GM19023 (cell line): Measurements from ENCODE around the gene FNBP1.

Experiments
- ATAC-seq: cut with Tn5 transposase; IDR thresholded peaks from one replicate; pipeline ENCODE4 v1.9.1; 2021; ENCODE audit warnings: mild to moderate bottlenecking, moderate library complexity; ENCODE audit not compliant: unreplicated experiment

The FNBP1 gene

GRCh38 chr9:129930743-129931142, 112.2 kb downstream of the FNBP1 start:
- no peak for ATAC-seq

DNA sequence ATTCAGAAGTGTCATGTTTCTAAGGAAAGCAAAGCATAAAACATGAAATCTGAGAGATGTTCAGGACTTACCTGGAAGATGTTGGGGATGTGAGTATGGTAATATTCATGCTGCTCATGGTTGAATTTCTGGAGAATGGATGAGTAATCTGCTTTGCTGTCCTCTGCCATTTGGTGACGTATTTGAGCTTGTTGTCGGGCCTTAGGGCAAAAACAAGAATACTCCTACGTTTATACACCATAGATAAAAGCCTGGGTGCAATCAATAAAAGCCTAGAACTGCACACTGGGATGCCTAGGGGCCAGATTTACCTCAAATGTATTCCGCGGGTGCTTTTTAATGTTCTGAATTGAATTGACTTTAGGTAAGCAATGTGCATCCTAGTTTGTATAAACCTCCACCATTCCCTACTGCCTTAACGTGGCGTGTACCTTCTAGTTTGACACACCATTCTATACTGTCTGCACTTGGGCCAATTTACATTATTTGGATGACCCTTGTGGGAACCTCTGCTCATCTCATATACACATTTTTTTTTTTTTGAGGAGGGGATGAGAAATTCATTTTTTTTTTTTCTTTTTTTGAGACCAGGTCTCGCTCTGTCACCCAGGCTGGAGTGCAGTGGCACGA, 113.4 kb downstream of the FNBP1 start:
- ATAC-seq = no peak

DNA sequence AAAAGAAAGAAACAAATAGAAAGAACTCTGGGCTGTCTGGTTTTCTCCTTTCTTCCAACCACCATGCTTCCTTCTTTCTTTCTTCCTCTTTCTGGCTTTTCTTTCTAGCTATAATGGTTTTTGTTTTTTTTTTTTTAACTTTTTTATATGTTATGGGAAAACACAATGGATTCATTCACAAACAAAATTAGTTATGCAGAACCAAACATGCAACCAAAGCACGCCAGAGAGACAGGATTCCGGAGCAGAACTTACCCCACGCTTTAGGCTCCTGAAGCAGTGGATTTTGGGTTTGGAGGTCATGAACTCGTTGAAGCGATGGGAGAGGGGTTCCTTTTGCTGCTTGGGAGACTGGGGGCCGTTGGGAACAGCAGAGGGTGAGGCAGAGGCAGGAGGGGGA, 119.4 kb downstream of the FNBP1 start:
- ATAC-seq = no peak

DNA sequence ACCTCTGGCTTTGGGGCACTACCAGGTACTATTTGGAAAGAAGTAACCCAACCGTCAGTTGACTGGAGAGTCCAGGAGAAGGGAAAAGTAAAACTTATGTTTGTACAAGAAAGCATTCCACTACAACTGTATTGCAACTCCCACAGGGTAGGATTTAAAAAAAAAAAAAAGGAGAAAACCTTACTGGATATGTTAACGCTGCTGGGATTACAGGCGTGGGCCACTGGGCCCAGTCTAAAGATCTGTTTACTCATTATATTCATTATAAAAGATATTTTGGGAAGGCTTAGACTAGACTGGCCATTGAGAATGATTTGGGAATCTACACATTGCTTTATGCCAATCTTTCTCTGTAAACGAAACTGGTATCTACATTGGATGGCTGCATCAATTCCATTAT, 121.1 kb downstream of the FNBP1 start:
- ATAC-seq = no peak

GRCh38 chr9:129919841-129920240, 123.1 kb downstream of the FNBP1 start:
- no peak for ATAC-seq

DNA sequence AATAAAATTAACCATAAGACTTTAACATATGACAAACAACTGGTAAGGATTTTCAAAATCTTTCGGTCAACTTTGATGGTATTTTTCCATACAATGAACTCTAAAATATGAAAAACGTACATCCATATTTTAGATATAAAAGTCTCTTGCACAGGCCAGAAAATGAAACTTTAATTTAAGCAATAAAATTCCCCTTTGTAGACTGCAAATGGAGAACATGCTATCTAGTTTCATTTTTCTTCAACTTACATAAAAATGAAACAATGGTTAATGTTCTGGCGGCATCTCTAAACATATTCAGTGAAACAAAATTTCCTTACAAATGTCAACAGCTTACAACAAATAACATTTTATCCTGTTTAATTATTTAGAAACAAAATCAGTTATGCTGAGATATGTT, 123.7 kb downstream of the FNBP1 start:
- ATAC-seq = no peak

DNA sequence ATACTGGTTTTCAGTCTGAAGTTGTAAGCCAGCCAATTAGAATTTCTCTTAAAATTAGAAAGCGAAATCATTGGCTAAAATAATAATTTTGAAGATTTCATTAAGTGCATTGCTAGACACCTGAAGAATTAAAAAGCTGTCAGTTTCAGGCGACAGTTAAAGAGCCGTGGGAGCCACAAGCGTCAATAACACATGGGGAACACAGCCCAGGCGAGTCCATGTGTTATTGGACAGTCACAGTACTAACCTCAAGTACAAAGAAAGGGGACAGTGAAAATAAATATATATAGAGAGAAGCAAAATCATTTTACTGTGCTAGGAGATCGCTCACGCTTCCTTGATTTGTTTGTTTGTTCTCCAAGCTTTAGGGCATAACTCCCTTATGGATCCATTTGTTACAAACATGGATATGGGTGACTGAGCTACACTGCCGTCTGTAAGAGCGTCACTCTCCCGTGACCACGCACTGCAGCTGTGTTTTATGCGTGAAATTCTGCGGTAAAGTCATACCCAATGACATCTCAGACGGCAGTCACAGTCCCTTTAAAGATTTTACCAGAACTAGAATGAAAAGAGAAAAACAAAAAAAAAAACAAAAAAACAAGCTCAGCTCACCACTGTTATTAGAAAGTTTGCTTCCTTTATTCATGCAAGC, 124.6 kb downstream of the FNBP1 start:
- ATAC-seq = no peak

DNA sequence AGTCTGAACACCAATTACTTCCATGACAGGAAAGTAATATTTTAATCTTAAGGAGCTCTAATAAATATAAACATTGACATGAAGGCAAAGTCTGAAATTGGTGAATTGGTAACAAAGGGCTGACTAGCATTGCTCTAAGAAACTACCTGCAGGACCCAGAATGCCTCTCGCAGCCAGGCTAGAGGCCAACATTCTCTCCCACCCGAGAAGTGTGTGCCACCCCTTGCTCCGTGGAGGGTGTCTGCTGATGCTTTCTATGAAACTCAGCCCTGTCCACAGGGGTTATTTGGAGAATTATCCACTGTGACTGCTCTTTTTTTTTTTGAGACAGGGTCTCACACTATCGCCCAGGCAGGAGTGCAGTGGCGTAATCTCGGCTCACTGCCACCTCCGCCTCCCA, 126.3 kb downstream of the FNBP1 start:
- no peak for ATAC-seq

GRCh38 chr9:129914051-129914450, 128.9 kb downstream of the FNBP1 start:
- ATAC-seq = no peak

DNA sequence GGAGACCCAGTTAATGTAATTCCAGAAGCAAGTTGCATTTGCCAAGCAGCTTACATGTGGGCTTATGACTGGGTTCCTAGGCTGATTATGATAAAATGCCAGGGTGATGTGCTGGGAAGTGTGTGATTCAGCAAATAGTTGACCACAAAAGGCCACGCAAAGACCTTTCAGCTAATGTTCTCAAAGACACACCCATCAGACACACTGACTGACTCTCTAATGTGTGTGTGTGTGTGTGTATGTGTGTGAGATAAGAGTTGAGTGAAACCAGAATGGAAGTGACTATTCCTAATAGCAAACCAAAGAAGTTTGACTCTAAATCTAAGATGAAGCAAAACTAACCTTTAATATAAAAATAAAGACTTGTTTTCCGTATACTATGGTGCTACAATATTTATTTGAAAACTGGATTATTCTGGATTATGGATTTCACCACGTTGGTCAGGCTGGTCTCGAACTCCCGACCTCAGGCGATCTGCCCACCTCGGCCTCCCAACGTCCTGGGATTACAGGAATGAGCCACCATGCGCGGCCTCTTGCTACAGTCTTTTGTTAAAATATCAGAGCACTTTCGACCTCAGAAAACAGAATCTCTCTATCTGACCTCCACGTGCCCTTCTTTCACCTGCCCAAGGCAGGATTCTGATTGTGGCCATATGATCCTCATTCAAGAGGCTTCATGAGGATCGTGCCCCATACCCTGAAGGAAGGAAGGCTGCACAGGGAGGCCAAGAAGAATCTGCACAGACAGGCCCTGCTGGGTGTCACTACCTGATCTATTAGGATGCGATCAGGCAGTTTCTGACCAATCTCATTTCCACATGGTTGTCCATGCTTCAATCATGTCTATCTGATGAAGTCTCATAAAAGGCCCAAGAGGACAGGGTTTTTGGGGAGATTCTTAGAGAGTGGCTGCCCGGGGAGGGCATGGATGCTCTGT, 132.1 kb downstream of the FNBP1 start:
- ATAC-seq = no peak

DNA sequence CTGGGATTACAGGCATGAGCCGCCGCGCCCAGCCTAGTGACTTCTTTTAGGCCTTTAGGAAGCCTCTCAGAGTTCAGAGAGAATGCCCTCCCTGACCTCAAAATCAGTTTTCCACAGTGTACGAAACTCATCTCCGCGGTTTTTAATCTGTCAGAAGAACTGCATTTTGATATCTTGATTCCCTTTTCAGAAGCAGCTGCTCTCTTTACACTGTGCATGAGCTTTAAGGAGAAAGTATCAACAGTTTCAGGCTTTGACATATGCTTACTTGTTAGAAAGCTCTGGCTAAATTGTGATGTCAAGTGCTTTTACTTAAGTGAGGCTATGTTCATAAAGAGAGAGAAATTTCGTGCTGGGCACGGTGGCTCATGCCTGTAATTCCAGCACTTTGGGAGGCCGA, 133.1 kb downstream of the FNBP1 start:
- ATAC-seq = no peak

- ATAC-seq = no peak
Measured at GRCh38 chr9:129908906-129909305, 134.1 kb downstream of the FNBP1 start.

GRCh38 chr9:129907201-129907600, 135.8 kb downstream of the FNBP1 start:
- no peak for ATAC-seq

DNA sequence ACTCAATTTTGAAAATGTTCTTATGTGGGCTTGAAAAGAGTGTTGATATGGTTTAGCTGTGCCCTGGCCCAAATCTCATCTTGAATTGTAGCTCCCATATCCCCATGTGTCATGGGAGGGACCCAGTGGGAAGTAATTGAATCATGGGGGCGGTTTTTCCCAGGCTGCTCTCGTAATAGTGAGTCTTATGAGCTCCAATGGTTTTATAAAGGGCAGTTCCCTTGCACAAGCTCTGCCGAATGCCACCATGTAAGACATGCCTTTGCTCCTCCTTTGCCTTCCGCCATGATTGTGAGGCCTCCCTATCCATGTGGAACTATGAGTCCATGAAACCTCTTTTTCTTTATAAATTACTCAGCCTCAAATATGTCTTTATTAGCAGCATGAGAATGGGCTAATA, 136.7 kb downstream of the FNBP1 start:
- ATAC-seq = no peak

DNA sequence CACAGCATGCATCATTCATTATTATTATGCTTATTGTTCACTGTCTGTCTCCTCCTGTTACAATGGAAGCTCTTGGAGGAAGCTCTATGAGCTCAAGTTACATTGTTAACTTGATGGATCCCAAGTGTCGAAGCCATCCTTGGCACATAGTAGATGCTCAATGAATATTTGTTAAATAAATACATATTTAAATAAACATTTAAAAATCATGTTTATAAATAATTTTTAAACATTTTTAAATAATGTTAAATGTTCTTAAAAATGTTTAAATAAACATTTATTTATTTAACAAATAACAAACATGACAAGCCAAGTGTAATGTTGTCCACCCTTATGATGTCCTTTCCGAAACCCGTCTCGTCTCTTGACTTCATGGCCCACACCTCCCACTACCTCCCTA, 138.3 kb downstream of the FNBP1 start:
- no peak for ATAC-seq

- ATAC-seq = no peak
Measured at GRCh38 chr9:129902740-129903134, 140.3 kb downstream of the FNBP1 start.

- ATAC-seq = no peak
Measured at GRCh38 chr9:129901993-129902739, 140.8 kb downstream of the FNBP1 start.

DNA sequence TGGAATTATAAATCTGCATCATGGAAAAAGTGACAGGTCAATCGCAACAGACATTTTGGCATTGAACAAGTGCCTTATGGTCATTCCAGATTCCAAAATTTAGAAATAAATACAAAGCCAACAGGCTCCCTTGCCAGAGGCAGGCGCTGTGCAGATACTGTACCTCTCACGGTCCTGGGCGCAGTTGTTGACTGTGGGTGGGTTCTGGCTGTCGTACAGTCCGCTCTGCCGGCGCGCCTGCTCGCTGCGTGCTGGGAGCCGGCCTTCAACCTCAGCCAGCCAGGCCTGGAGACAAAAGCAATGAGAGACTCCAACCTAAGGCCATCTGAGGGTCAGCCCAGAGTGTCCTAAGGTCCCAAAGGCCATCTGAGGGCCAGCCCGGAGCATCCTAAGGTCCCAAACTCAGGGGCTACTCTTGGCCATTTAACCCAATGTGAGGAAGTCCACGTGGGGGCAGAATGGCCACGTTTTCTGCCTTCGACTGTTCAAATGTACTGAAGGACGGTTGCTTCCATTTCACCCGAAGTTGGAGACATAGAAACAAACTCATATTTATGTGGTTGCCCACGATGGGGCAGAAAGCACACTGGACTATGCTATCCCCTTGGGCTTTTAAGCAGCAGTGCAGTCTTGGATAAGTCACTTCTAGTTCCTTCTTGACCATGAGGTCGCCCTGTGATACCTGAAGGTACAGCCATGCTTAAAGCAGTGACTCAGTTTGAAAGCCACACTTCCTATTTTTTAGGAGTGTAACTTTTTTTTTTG, 142.5 kb downstream of the FNBP1 start:
- ATAC-seq = peak; percentile 84

DNA sequence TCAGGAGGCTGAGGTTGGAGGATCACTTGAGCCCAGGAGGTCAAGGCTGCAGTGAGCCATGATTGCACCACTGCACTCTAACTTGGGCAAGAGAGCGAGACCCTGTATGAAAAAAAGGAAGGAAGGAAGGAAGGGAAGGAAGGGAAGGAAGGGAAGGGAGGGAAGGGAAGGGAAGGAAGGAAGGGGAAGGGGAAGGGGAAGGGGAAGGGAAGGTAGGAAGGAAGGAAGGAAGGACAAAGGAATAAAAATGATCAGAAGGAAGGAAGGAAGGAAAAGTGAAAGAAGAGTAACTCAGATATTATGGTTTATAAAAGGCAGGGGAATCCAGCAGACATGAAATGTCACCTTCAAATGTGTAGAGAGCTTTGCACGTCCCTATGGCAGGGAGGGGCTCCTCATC, 143.4 kb downstream of the FNBP1 start:
- ATAC-seq = no peak

DNA sequence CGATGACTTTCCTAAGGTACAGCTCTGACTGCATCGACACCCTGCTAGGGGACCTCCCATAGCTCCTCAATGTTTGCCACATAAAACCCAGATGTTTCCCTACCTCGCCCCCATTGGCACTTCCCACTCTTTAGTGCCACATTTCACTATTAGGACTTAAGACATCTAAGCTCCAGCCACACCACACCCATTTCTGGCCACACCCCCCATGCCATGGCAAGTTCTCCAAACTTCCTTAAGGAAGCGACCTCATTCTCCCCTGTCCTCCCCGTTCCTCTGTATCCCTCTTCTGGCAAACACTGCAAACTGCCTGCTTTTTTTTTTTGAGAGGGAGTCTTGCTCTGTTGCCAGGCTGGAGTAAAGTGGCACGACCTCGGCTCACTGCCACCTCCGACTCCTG, 144.8 kb downstream of the FNBP1 start:
- ATAC-seq = no peak
